Motor neuron (in vitro differentiated cells): ENCODE measurements around the gene OPN3. TPM values are rescaled to one million over a fixed set of nuclear protein-coding genes. Genes with fewer than 3 reads are reported as not detected.

Experiments used
- ATAC-seq, 8 experiments: fragments of 200-7000 bp; cut with Tn5 transposase; replicated peaks in 6 of 8; 2 replicates each; pipeline ENCODE4 v1.8.0; 2021; ENCODE audit warnings: mild to moderate bottlenecking in 8 of 8, moderate library complexity in 8 of 8
- H3K27ac ChIP-seq, 2 donors: fragments of 250-450 bp; sonication (Bioruptor Pico); 2 replicates each; pipeline ENCODE4 v1.9.0; 2021; ENCODE audit warnings: antibody characterized with exemption in 2 of 2, mild to moderate bottlenecking in 2 of 2, moderate library complexity in 1 of 2
- H3K4me1 ChIP-seq, 2 donors: fragments of 250-450 bp; sonication (Bioruptor Pico); replicated peaks in 1 of 2; 2 replicates each; pipeline ENCODE4 v1.6.1; 2021; ENCODE audit warnings: antibody characterized with exemption in 2 of 2, mild to moderate bottlenecking in 2 of 2, moderate library complexity in 1 of 2
- H3K4me3 ChIP-seq, 5 donors: fragments of 250-450 bp; sonication (Bioruptor Pico); 2 replicates each; pipeline ENCODE4 v1.9.0; 2021; ENCODE audit warnings: antibody characterized with exemption in 5 of 5, mild to moderate bottlenecking in 5 of 5, moderate library complexity in 4 of 5
- WGBS, 10 experiments: fragments of 450-650 bp; shearing (Covaris generic); methylation state at CpG; one replicate each; pipeline ENCODE4 v1.0.0; 2022; 5-methylcytosine and 5-hydroxymethylcytosine counted together
- in situ Hi-C, 9 experiments: fragments of 400-800 bp; cut with MboI; loops; one replicate each; pipeline ENCODE4 v1.15.0; 2021; ENCODE audit warnings: low sequenced_read_pairs in 9 of 9, low pct_unique_long_range_greater_than_20kb in 2 of 9; ENCODE audit not compliant: unreplicated experiment in 9 of 9
- total RNA-seq, 8 experiments: library from RNA; unstranded; fragments of 300-600 nt; gene quantifications; 2 replicates each; pipeline versions ENCODE4 v1.2.3 to v1.2.4, GENCODE V29; 2022

OPN3 gene
- total RNA-seq, 8 experiments from 2014 or later, result 1.7 to 16.7 (median 7.1) TPM

- no peak for ATAC-seq
- in situ Hi-C loops, result no loop called here
Measured at GRCh38 chr1:241640867-241641622, 876 bp upstream of the OPN3 start.

DNA sequence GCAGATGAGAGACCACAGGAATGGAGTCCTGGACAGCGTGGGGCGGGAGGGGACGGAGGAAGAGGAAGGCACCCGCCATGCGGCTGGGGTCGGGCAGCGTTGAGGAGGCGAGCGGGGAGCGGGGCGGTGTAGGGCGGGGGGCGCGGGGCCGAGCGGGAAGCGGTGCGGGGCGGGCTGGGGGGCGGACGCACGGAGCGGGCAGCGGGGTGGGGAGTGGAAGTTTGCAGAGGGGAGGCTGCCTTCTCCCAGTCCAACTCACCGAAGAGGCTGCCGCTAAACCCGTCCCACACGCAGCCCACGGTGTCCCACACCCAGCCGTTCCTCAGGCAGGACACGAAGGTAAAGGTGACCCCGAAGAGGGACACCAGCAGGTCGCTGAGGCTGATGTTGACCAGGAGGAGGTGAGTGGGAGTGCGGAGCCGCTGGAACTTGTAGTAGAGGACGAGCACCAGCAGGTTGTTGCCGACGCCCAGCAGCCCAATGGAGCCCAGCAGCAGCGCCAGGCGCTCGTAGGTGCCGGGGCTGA lies 483 bp downstream of the OPN3 start:
- Histone ChIP-seq H3K4me3 (peak overlapping the region; percentile 71 to 92 (median 82)), H3K4me1 (peaks cover 16 to 28% of the 10 kb centered on the region in 2 donors), H3K27ac (peak overlapping the region; percentile 69 to 76)
- peak in 4 of 8 experiments; percentile 64 to 77 (median 70) for ATAC-seq
- WGBS, 10 experiments, result 0 to 3% (median 0%) methylated on average over 2 to 8 of the region's 42 CpGs; no CpG with 5 or more reads in 6 of the 10 experiments
- in situ Hi-C loops, result no loop called here

More at GRCh38 chr1:241640867-241641622, 876 bp upstream of the OPN3 start:
- peaks cover 16 to 28% of the 10 kb centered on the region in 2 donors for H3K4me1 ChIP-seq
- 89 to 100% (median 95%) methylated on average over 1 to 8 of the region's 9 CpGs; no CpG with 5 or more reads in 1 of the 10 experiments for WGBS, 10 experiments
- H3K4me3 ChIP-seq, result peak overlapping the region in 2 of 5 donors; percentile 82 to 92
- H3K27ac ChIP-seq, result no peak overlapping the region

DNA sequence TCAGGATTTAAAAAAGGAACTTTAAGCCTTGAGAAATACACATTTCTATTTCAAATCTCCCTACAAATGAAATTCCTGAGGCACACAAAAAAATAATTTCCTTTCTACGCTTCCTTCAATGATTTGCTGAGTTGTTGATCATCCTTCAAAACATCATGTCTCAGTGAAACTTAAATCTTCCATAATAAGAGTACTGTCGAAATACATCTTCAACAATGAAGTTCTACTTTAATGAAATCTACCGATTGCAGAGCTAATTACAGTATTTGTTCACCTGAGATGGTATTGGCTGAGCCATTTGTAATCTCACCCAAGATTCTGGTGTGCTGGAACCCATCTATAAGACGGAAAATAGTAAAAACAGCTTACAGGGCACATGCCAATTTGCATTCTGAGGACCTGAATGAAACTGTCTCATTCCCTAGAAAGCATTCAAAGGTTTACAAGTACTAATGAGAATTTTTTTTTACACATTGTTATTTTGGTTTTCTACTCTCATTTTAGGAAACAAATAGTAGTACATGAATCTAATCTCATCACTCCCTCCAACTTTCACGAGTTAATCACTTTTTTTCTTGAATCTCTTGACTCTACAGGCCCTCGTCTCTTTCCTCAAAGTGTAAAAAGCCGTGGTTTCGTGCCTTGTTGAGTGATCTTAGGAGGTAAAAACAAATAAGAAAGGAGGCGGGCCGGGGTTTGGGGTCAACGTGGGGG lies 1.1 kb downstream of the OPN3 start:
- Histone ChIP-seq H3K27ac (peak overlapping the region in 1 of 2 donors; percentile 76), H3K4me1 (peaks cover 16 to 28% of the 10 kb centered on the region in 2 donors), H3K4me3 (peak overlapping the region; percentile 71 to 92 (median 82))
- 0 to 51% (median 6%) methylated on average over 1 to 11 of the region's 11 CpGs for WGBS, 10 experiments
- no peak for ATAC-seq
- in situ Hi-C loops, result no loop called here

- WGBS, 10 experiments, result 0 to 100% (median 50%) methylated on average over 1 to 5 of the region's 5 CpGs; no CpG with 5 or more reads in 1 of the 10 experiments
- H3K27ac ChIP-seq, result no peak overlapping the region
- H3K4me1 ChIP-seq, result peaks cover 16 to 28% of the 10 kb centered on the region in 2 donors
- in situ Hi-C loops, result no loop called here
- ATAC-seq, result no peak
- H3K4me3 ChIP-seq, result peak overlapping the region; percentile 71 to 92 (median 82)
Measured at GRCh38 chr1:241638099-241638682, 2.0 kb downstream of the OPN3 start.

GRCh38 chr1:241637604-241638003 lies 2.6 kb downstream of the OPN3 start:
- Histone ChIP-seq H3K27ac (no peak overlapping the region), H3K4me1 (peaks cover 16 to 28% of the 10 kb centered on the region in 2 donors), H3K4me3 (peak overlapping the region in 2 of 5 donors; percentile 3 to 71)
- in situ Hi-C loops, result no loop called here
- ATAC-seq, result no peak
- 61 to 100% (median 79%) methylated on average over 1 to 4 of the region's 4 CpGs; no CpG with 5 or more reads in 1 of the 10 experiments for WGBS, 10 experiments

DNA sequence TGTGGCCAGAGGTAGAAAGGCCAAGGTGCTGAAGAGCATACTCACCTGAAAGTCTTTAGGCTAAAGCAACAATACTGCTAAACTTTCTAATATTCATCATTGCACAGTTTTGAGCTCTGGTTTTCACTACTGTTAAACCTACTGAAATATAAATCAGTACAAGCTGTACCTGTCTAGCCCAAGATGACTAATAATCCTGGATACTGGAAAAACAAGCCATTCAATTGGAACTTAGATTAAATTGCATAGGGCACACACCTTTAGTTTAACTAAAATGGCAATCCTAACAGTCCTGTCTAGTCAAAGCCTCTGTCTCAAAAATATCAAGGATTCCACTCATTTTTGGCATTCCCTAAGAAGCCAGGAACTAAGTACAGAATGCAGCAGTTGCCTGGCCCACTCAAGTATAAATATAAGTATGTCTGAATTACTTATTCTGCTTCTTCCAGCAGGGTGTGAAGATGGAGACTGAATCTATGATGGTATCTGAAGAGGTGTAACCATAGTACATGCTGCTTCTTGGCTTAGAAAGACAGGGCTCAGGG lies 3.1 kb downstream of the OPN3 start:
- no peak for ATAC-seq
- Histone ChIP-seq H3K27ac (no peak overlapping the region), H3K4me1 (peaks cover 16 to 28% of the 10 kb centered on the region in 2 donors), H3K4me3 (no peak overlapping the region)
- in situ Hi-C loops, result no loop called here

GRCh38 chr1:241636291-241636690 lies 3.9 kb downstream of the OPN3 start:
- in situ Hi-C loops, result no loop called here
- Histone ChIP-seq H3K4me1 (peaks cover 16 to 28% of the 10 kb centered on the region in 2 donors), H3K4me3 (no peak overlapping the region), H3K27ac (no peak overlapping the region)
- 0 to 100% (median 85%) methylated on average over 1 of the region's 1 CpG for WGBS, 10 experiments
- ATAC-seq, result no peak

GRCh38 chr1:241635556-241636152 lies 4.5 kb downstream of the OPN3 start:
- Histone ChIP-seq H3K4me1 (peaks cover 16 to 24% of the 10 kb centered on the region in 2 donors), H3K4me3 (no peak overlapping the region), H3K27ac (no peak overlapping the region)
- no peak for ATAC-seq
- 90 to 100% (median 98%) methylated on average over 1 to 4 of the region's 4 CpGs; no CpG with 5 or more reads in 2 of the 10 experiments for WGBS, 10 experiments
- in situ Hi-C loops, result no loop called here

- in situ Hi-C loops, result no loop called here
Measured at GRCh38 chr1:241632987-241633386, 7.2 kb downstream of the OPN3 start.

DNA sequence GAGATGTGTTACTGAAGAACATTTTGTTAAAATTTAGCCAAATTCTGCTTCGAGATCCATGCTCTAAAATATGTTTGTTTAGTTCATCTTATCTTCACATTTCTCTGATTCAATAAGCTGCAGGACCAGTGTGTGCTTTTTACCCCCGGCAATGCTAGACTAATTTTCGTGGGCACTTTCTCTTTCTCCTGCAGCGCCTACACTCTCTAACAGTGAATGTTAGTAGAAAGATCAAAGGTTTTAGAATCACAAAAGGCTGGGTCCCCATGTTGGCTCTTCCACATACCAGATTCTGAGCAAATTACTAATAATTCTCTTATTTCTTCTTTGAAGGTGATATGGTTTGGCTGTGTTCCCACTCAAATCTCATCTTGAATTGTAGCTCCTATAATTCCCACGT lies 8.5 kb downstream of the OPN3 start:
- in situ Hi-C loops, result no loop called here
- peaks cover 0 to under 1% of the 10 kb centered on the region in 2 donors for H3K4me1 ChIP-seq
- 79 to 97% (median 87%) methylated on average over 3 to 5 of the region's 5 CpGs; no CpG with 5 or more reads in 2 of the 10 experiments for WGBS, 10 experiments
- ATAC-seq, result no peak
- no peak overlapping the region for H3K27ac ChIP-seq
- no peak overlapping the region for H3K4me3 ChIP-seq

More at GRCh38 chr1:241632987-241633386, 7.2 kb downstream of the OPN3 start:
- no peak overlapping the region for H3K27ac ChIP-seq
- H3K4me1 ChIP-seq, result peaks cover 8 to 13% of the 10 kb centered on the region in 2 donors
- 42 to 100% (median 95%) methylated on average over 1 to 3 of the region's 3 CpGs; no CpG with 5 or more reads in 1 of the 10 experiments for WGBS, 10 experiments
- no peak for ATAC-seq
- no peak overlapping the region for H3K4me3 ChIP-seq

- in situ Hi-C loops, result no loop called here
- no peak overlapping the region for H3K4me3 ChIP-seq
- no peaks in the 10 kb centered on the region for H3K4me1 ChIP-seq
- no peak overlapping the region for H3K27ac ChIP-seq
- WGBS, 10 experiments, result 85 to 100% (median 98%) methylated on average over 1 to 2 of the region's 2 CpGs
- no peak for ATAC-seq
Measured at GRCh38 chr1:241630899-241631298, 9.3 kb downstream of the OPN3 start.

DNA sequence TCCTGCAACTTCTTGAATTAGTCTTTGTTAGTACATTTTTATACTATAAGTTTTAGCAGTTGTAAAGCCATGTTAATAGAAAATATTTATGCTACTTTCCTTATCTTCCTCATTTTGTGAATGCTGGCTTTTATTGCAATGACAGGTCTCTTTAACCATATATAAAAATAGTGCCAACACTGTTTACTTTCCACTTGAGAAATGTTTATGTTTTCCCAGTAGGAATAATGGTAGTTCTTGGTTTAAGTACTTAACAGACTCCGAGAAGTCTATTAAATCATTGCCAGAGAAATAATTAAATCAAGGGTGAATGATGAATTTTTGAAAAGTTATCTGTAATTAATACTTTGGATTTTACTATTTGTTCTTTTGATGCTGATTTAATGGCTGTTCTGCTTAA lies 9.7 kb downstream of the OPN3 start:
- H3K4me1 ChIP-seq, result no peaks in the 10 kb centered on the region
- no peak overlapping the region for H3K27ac ChIP-seq
- in situ Hi-C loops, result no loop called here
- ATAC-seq, result no peak
- H3K4me3 ChIP-seq, result no peak overlapping the region
- WGBS, 10 experiments, result 50 to 100% (median 100%) methylated on average over 1 of the region's 1 CpG; no CpG with 5 or more reads in 1 of the 10 experiments
